Measurements from ENCODE around the gene PITPNB. TPM values are rescaled to one million over a fixed set of nuclear protein-coding genes. Genes with fewer than 3 reads are reported as not detected.

Gene PITPNB
- total RNA-seq, 1 experiment from 2014 or later: 135 TPM

DNA sequence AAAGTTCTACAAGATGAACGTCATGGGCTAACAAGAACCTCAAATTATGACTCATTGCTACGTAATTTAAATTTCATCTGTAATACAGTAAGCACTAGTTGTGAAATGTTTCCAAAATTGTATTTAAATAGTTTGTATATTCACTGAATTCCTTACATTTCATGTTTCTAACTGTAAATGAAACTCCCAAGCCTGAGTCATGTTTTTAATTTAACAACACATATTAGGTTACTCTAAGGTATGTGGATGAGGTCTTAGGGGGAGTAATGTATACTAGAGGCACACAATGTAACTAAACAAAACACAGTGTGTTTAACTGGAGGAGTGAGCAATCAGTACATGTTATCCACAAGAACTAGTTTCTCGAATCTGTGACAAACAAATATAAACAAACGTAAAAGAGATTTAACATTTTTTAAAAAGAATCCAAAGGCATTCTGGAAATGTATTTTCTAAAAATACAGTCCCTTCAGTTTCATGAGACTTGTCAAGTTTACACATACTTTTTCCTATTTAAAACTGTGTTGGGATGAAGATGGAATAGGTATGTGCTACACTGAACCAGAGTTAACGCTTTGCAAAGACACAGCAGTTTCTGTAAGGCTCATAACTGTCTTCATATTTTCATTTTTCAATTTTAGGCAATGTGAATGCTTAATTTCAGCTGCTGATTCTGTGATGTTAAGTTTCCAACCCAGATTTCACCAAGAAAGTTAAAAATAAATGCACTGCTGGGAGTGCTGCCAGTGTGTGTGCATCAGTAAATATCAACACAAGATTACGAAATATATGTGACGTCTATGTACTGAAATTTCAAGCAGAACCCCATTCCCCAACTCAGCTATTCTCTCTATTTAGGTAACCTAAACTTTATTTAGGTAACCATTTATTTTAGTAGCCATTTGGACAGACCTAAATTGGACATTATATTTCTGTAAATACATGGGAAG lies 52.6 kb downstream of the PITPNB start:
- ChIA-PET POLR2A (ENCODE audit: low non-redundant PET) (no interaction called here), CTCF (interaction anchor here (0.7 kb wide), 1 partner anchor 1187 kb away, joined by 3 read pairs; no protein-coding TSS in a partner anchor)
- TF ChIP-seq, protein P1, sequence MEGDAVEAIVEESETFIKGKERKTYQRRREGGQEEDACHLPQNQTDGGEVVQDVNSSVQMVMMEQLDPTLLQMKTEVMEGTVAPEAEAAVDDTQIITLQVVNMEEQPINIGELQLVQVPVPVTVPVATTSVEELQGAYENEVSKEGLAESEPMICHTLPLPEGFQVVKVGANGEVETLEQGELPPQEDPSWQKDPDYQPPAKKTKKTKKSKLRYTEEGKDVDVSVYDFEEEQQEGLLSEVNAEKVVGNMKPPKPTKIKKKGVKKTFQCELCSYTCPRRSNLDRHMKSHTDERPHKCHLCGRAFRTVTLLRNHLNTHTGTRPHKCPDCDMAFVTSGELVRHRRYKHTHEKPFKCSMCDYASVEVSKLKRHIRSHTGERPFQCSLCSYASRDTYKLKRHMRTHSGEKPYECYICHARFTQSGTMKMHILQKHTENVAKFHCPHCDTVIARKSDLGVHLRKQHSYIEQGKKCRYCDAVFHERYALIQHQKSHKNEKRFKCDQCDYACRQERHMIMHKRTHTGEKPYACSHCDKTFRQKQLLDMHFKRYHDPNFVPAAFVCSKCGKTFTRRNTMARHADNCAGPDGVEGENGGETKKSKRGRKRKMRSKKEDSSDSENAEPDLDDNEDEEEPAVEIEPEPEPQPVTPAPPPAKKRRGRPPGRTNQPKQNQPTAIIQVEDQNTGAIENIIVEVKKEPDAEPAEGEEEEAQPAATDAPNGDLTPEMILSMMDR (conservative IDR thresholded peaks at IDR 0.05; ENCODE audit: low read depth, low read length): no peak
- no peak for TF ChIP-seq EZH2 (IDR thresholded peaks at IDR 0.05; ENCODE audit: borderline replicate concordance, low read depth, low read length, poor library complexity, severe bottlenecking)
- peaks cover 53% of the 10 kb centered on the region for H3K4me1 ChIP-seq (ENCODE audit: insufficient read depth, low read length, poor library complexity, severe bottlenecking)
- DNase-seq (ENCODE audit: low spot score): peak; percentile 30
- no peaks in the 10 kb centered on the region for H3K27me3 ChIP-seq (replicated peaks; ENCODE audit: insufficient read depth, low read depth, low read length, poor library complexity)
- H3K9me3 ChIP-seq (ENCODE audit: low read depth, low read length, poor library complexity, severe bottlenecking): no peaks in the 10 kb centered on the region
- peak overlapping the region; percentile 49 for H3K27ac ChIP-seq (ENCODE audit: low read depth, low read length, poor library complexity, severe bottlenecking)
- BruUV-seq (replicated peaks): no TSS peak
- H3K36me3 ChIP-seq (ENCODE audit: insufficient read depth, low read length, poor library complexity, severe bottlenecking): peaks cover 21% of the 10 kb centered on the region
- intact Hi-C loops (cut with micrococcal nuclease; ENCODE audit: unreplicated experiment): no loop called here
- no peak overlapping the region for H3K4me3 ChIP-seq (ENCODE audit: low read depth, low read length, poor library complexity, severe bottlenecking)

- no peak for TF ChIP-seq EZH2 (IDR thresholded peaks at IDR 0.05; ENCODE audit: borderline replicate concordance, low read depth, low read length, poor library complexity, severe bottlenecking)
- TF ChIP-seq, protein P1 (conservative IDR thresholded peaks at IDR 0.05; ENCODE audit: low read depth, low read length): no peak
- Histone ChIP-seq H3K4me1 (ENCODE audit: insufficient read depth, low read length, poor library complexity, severe bottlenecking) (peaks cover 50% of the 10 kb centered on the region), H3K9me3 (ENCODE audit: low read depth, low read length, poor library complexity, severe bottlenecking) (no peaks in the 10 kb centered on the region), H3K27me3 (replicated peaks; ENCODE audit: insufficient read depth, low read depth, low read length, poor library complexity) (no peaks in the 10 kb centered on the region), H3K36me3 (ENCODE audit: insufficient read depth, low read length, poor library complexity, severe bottlenecking) (peaks cover 18% of the 10 kb centered on the region), H3K4me3 (ENCODE audit: low read depth, low read length, poor library complexity, severe bottlenecking) (no peak overlapping the region), H3K27ac (ENCODE audit: low read depth, low read length, poor library complexity, severe bottlenecking) (no peak overlapping the region)
- ChIA-PET POLR2A (ENCODE audit: low non-redundant PET) (interaction anchor here (0.6 kb wide), 1 partner anchor 934 kb away, joined by 6 read pairs; no protein-coding TSS in a partner anchor), CTCF (no interaction called here)
- intact Hi-C loops (cut with micrococcal nuclease; ENCODE audit: unreplicated experiment): no loop called here
- no TSS peak for BruUV-seq (replicated peaks)
- no peak for DNase-seq (ENCODE audit: low spot score)
Observed at GRCh38 chr22:27865496-27865895, 53.6 kb downstream of the PITPNB start.

DNA sequence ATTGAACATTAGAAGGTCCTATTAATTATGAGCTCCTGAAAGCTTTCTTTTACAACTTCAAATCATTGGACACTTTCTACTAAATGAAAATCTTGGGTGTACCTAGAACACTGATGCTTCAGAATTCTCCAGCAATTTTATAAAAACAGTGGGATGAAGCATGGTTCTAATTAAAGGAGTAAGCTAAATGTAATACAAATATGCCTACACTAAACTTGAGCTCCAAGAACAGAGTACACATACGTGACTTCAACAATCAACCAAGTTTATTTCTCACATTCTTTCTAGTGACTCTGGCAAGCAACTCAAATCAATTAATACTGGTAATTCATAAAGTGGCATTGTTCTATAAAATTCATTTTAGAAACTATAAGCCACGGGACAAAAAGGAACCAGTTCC lies 55.5 kb downstream of the PITPNB start:
- no peaks in the 10 kb centered on the region for H3K27me3 ChIP-seq (replicated peaks; ENCODE audit: insufficient read depth, low read depth, low read length, poor library complexity)
- H3K36me3 ChIP-seq (ENCODE audit: insufficient read depth, low read length, poor library complexity, severe bottlenecking): peaks cover 24% of the 10 kb centered on the region
- ChIA-PET CTCF (no interaction called here), POLR2A (ENCODE audit: low non-redundant PET) (no interaction called here)
- peaks cover 52% of the 10 kb centered on the region for H3K4me1 ChIP-seq (ENCODE audit: insufficient read depth, low read length, poor library complexity, severe bottlenecking)
- BruUV-seq (replicated peaks): no TSS peak
- H3K27ac ChIP-seq (ENCODE audit: low read depth, low read length, poor library complexity, severe bottlenecking): no peak overlapping the region
- DNase-seq (ENCODE audit: low spot score): no peak
- no peak overlapping the region for H3K4me3 ChIP-seq (ENCODE audit: low read depth, low read length, poor library complexity, severe bottlenecking)
- intact Hi-C loops (cut with micrococcal nuclease; ENCODE audit: unreplicated experiment): no loop called here
- no peaks in the 10 kb centered on the region for H3K9me3 ChIP-seq (ENCODE audit: low read depth, low read length, poor library complexity, severe bottlenecking)
- TF ChIP-seq EZH2 (IDR thresholded peaks at IDR 0.05; ENCODE audit: borderline replicate concordance, low read depth, low read length, poor library complexity, severe bottlenecking): no peak
- TF ChIP-seq, protein P1 (conservative IDR thresholded peaks at IDR 0.05; ENCODE audit: low read depth, low read length): no peak
